ENCODE data around the gene LHPP.

LHPP gene

DNA sequence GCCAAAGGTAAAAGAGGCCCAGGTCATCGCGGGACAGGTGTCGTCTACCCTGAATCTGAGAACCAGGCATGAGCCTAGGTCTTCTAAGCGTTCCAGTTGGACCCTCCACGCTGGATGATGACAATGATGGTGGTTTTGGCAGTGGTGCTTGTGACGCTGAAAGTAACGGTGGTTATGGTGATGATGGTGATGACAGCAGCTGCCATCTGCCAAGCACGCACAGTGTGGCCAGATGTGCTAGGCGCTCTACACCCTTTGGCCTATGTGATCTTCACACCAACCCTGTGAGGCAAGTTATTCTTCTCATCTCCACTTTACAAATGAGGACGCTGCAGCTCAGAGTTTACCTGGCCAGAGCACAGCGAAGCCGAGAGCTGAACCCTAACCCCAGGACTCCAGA is 188.6 kb downstream of the LHPP start:
- no peak for TF ChIP-seq TAF1 (IDR thresholded peaks at IDR 0.05; ENCODE audit: borderline replicate concordance, low read depth, low read length)
- no peak for TF ChIP-seq POLR2AphosphoS5 (IDR thresholded peaks at IDR 0.05; ENCODE audit: low read depth, low read length)
- DNase-seq (ENCODE audit: insufficient read length) = no peak

GRCh38 chr10:124650820-124651401 is 189.3 kb downstream of the LHPP start:
- DNase-seq (ENCODE audit: insufficient read length) (peak; percentile 75), FAIRE-seq (peak; percentile 67)
- TF ChIP-seq TAF1 (IDR thresholded peaks at IDR 0.05; ENCODE audit: borderline replicate concordance, low read depth, low read length) = no peak

More for the DNA sequence above, 188.6 kb downstream of the LHPP start:
- FAIRE-seq = peak; percentile 54

DNA sequence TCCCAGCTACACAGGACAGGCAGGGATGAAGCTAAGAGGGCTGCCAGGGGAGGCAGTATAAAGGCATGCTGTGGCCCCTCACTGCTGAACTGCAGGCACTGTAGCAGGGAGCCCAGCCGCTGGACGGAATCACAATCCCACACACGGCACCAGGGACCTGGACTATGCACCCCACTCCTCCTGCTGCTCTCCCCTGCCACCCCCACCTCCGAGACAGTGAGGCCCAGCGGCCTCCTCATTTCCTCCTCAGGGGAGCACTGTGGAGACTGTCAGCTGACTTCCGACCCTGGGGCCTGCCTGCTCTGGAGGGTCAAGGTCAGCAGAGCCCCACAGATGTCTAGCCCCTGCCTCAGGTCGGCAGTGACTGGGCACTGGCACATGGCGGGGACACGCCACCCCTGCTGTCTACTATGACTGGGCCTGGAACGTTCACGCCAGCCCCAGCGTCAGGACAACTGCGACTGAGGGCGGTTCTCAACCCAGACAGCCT is 189.8 kb downstream of the LHPP start:
- no peak for DNase-seq (ENCODE audit: insufficient read length)
- no peak for TF ChIP-seq TAF1 (IDR thresholded peaks at IDR 0.05; ENCODE audit: borderline replicate concordance, low read depth, low read length)
- no peak for FAIRE-seq

GRCh38 chr10:124652200-124652599 is 190.6 kb downstream of the LHPP start:
- FAIRE-seq (peak; percentile 60), DNase-seq (ENCODE audit: insufficient read length) (no peak)
- TF ChIP-seq TAF1 (IDR thresholded peaks at IDR 0.05; ENCODE audit: borderline replicate concordance, low read depth, low read length) = no peak
- TF ChIP-seq POLR2A (IDR thresholded peaks at IDR 0.05; ENCODE audit: low read depth, low read length) = no peak
- TF ChIP-seq POLR2AphosphoS5 (IDR thresholded peaks at IDR 0.05; ENCODE audit: low read depth, low read length) = no peak

DNA sequence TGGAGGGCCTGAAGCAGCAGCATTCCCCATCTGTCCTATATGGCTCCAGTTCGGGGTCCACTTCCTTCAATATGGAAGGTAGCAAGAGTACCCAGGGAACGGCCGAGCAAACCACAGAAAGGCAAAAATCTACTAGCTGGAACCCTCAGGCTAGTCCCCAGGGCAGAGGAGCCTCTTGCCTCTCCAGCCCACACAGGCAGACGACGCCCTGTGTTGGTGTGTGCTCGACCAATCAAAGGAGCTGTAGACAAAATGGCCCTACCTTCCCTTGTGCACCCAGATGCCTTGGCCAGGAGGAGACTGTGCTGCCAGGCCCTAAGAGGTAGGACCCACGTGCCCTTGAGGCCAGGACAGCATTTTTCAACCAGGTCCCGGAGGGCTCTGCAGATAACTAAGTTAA is 191.1 kb downstream of the LHPP start:
- DNase-seq (ENCODE audit: insufficient read length) = no peak
- FAIRE-seq = no peak
- TF ChIP-seq TAF1 (IDR thresholded peaks at IDR 0.05; ENCODE audit: borderline replicate concordance, low read depth, low read length) (no peak), POLR2A (IDR thresholded peaks at IDR 0.05; ENCODE audit: low read depth, low read length) (no peak), POLR2AphosphoS5 (IDR thresholded peaks at IDR 0.05; ENCODE audit: low read depth, low read length) (no peak)

DNA sequence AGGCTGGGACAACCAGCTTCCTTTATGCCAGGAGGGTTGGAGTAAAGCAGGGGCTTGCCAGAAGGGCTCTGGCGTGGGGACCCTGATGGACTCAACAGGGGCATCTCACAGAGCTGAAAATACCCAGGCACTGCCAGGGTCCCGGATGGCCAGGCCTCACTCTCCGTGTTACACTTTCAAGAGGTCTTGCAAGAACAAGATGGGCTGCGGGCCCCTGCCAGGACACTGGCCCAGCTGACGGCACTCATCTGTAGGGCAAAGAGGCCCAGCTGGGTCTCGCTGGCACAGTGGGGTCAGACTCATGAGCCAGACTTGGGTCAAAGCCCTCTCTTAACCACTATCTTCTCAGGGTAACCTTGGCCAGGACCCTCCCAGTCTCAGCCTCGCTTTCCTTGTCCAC is 191.7 kb downstream of the LHPP start:
- DNase-seq (ENCODE audit: insufficient read length) = no peak
- no peak for FAIRE-seq
- TF ChIP-seq POLR2A (IDR thresholded peaks at IDR 0.05; ENCODE audit: low read depth, low read length) (no peak), POLR2AphosphoS5 (IDR thresholded peaks at IDR 0.05; ENCODE audit: low read depth, low read length) (no peak)

DNA sequence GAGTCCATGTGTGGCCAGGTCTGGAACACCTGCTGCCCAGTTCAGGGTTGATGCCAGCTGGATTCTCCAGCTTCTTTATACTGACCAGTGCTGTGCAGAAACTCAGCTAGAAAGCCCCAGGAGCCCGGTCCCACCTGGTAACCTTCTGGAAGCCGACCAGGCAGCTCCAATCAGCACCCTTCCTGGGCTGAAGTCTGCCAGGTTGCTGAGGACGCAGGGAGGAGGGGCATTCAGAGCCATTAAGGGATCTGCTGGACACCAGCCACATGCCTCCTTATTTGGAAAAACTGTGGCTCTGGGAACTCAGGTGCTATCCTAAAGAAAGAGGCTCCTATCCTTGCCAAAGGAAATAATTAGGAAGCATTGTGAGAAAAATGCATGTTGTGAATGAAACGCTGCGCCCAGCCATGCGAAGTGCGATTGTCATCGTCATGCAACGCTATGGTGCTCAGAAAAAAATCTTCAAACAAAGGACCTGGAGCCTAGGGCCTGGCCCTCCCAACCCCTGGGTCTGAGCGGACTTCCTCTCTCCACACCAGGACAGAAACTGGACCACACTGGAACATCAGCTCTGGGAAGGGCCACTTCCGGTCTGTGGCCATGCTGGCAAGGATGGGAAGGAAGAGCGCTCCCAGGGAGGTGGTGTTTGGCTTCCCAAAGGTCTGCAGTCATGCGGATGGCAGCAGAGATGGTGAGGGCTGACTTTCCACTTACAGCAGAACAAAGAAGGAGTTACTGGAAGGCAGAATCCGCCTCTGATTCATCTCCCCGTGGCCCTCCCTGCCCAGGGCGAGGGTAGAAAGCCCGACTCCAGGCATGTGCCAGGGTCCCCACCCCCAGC is 192.4 kb downstream of the LHPP start:
- no peak for DNase-seq (ENCODE audit: insufficient read length)
- no peak for TF ChIP-seq TAF1 (IDR thresholded peaks at IDR 0.05; ENCODE audit: borderline replicate concordance, low read depth, low read length)
- no peak for TF ChIP-seq POLR2A (IDR thresholded peaks at IDR 0.05; ENCODE audit: low read depth, low read length)
- no peak for FAIRE-seq

DNA sequence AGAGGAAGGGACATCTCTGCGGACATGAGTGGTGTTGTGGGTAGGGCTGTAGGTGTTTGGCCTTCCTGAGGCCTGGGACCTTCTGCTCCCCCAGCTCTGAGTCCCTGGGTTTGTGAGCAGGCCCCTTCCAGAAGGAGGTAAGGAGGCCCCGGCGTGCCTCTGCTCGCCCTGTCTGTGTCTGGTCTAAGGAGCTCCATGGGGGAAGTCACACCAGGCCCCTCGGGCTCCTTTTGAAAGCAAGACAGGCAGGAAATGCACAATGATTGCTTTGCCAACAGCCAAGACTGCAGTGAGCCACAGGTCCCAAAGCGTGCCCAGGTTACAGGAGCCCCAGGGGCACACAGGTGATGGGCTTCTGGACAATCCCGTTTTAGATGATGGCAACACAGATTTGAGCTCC is 193.1 kb downstream of the LHPP start:
- DNase-seq (ENCODE audit: insufficient read length) (no peak), FAIRE-seq (no peak)
- no peak for TF ChIP-seq POLR2A (IDR thresholded peaks at IDR 0.05; ENCODE audit: low read depth, low read length)
- no peak for TF ChIP-seq TAF1 (IDR thresholded peaks at IDR 0.05; ENCODE audit: borderline replicate concordance, low read depth, low read length)
- no peak for TF ChIP-seq POLR2AphosphoS5 (IDR thresholded peaks at IDR 0.05; ENCODE audit: low read depth, low read length)

GRCh38 chr10:124655191-124656112 is 193.8 kb downstream of the LHPP start:
- DNase-seq (ENCODE audit: insufficient read length) (no peak), FAIRE-seq (no peak)
- TF ChIP-seq TAF1 (IDR thresholded peaks at IDR 0.05; ENCODE audit: borderline replicate concordance, low read depth, low read length) = no peak
- TF ChIP-seq POLR2A (IDR thresholded peaks at IDR 0.05; ENCODE audit: low read depth, low read length) = no peak

- TF ChIP-seq POLR2AphosphoS5 (IDR thresholded peaks at IDR 0.05; ENCODE audit: low read depth, low read length) (no peak), TAF1 (IDR thresholded peaks at IDR 0.05; ENCODE audit: borderline replicate concordance, low read depth, low read length) (no peak), POLR2A (IDR thresholded peaks at IDR 0.05; ENCODE audit: low read depth, low read length) (no peak)
- DNase-seq (ENCODE audit: insufficient read length) (no peak), FAIRE-seq (no peak)
Measured at GRCh38 chr10:124656113-124656490, 194.5 kb downstream of the LHPP start.

GRCh38 chr10:124656541-124656940 is 194.9 kb downstream of the LHPP start:
- DNase-seq (ENCODE audit: insufficient read length) (no peak), FAIRE-seq (no peak)
- TF ChIP-seq TAF1 (IDR thresholded peaks at IDR 0.05; ENCODE audit: borderline replicate concordance, low read depth, low read length) (no peak), POLR2AphosphoS5 (IDR thresholded peaks at IDR 0.05; ENCODE audit: low read depth, low read length) (no peak), POLR2A (IDR thresholded peaks at IDR 0.05; ENCODE audit: low read depth, low read length) (no peak)

DNA sequence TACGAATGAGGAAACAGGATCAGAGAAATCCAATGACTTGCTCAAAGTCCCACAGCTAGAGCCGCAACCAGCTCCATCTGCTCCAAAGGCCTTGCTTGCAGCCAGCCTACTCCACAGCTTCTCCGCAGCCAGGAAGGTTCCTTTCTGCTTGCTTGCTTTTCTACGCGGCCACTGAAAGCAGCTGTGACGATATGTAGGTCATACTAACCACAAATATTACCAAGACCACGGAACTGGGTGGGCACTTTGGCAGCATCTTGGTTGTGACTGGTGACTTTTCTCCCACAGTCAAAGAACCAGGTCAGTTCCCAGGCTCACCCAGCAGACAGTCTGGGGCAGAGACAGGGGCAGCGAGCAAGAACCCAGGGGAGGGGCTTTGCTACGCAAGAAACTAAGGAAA is 196.2 kb downstream of the LHPP start:
- FAIRE-seq (no peak), DNase-seq (ENCODE audit: insufficient read length) (no peak)

More for the DNA sequence above, 196.2 kb downstream of the LHPP start:
- TF ChIP-seq TAF1 (IDR thresholded peaks at IDR 0.05; ENCODE audit: borderline replicate concordance, low read depth, low read length) = no peak
- no peak for TF ChIP-seq POLR2A (IDR thresholded peaks at IDR 0.05; ENCODE audit: low read depth, low read length)
- TF ChIP-seq POLR2AphosphoS5 (IDR thresholded peaks at IDR 0.05; ENCODE audit: low read depth, low read length) = no peak

All from GM12892 (cell line).